Measurements from ENCODE around the gene GALNT15. TPM values are rescaled to one million over a fixed set of nuclear protein-coding genes. Genes with fewer than 3 reads are reported as not detected.

Gene GALNT15
- polyA plus RNA-seq, 2 donors = 2.8 to 7.9 TPM

DNA sequence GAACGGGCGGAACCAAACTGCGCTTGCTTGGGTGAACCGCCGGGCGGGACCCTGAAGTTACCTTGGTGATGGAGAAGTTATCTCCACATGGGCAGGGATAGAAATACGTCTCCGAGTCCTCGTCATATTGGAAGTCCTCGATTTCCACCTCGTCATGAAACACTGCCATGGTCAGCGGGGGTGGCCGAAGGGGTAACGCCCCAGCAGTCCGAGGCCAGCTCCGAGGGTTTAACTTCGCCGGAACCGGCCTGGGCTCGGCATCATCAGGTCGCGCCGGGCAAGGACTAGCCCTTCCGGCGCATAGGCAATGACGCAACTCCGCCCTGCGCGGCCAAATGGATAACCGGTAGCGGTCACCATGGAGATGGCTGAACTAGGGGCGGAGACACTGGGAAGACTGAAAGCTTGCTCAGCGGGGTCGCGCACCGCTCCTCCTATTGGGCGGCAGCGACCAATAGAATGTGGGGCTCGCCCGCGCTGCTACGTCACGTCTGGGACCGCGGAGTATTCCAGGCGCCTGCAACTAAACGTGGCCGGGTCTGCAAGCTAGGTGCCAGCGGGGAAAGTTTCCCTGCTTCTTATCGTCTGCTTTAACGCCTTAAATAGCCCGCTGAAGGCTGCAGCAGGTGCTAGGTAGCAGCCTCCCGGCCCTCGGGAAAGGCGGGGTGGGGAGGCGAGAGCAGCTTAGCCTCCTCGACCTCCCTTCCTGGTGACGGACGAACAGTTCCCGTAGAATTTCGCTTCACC, 90.4 kb downstream of the GALNT15 start, which contains the start of the genes DPH3 and OXNAD1:
TSS of gene DPH3 (minus strand) at position 236 of the 747 bp plus-strand sequence. CDS start at position 169, 67 bp downstream.
TSS of gene OXNAD1 (plus strand) at position 505 of the 747 bp plus-strand sequence. CDS start 5,741 bp downstream, outside the sequence.
- Histone ChIP-seq H3K27me3 (ENCODE audit: control insufficient read depth in 1 of 2, insufficient read depth in 2 of 2, low read length in 2 of 2) (no peaks in the 10 kb centered on the region), H3K4me3 (ENCODE audit: low read depth in 1 of 2, low read length in 2 of 2) (peak within 1 kb of the TSS; percentile 76 to 90), H3K36me3 (ENCODE audit: control insufficient read depth in 2 of 2, insufficient read depth in 2 of 2, low read length in 1 of 2) (no peaks in the 10 kb centered on the region), H3K9me3 (ENCODE audit: control insufficient read depth in 2 of 2, insufficient read depth in 1 of 2, low read depth in 1 of 2, low read length in 1 of 2) (no peaks in the 10 kb centered on the region), H3K4me1 (ENCODE audit: control insufficient read depth in 2 of 2, insufficient read depth in 2 of 2, low read length in 1 of 2) (no peaks in the 10 kb centered on the region), H3K27ac (ENCODE audit: low read depth in 2 of 2, low read length in 1 of 2) (peak within 1 kb of the TSS; percentile 92 to 95)
- 0% methylated on average over 61 of the region's 61 CpGs for WGBS, 2 donors

DNA sequence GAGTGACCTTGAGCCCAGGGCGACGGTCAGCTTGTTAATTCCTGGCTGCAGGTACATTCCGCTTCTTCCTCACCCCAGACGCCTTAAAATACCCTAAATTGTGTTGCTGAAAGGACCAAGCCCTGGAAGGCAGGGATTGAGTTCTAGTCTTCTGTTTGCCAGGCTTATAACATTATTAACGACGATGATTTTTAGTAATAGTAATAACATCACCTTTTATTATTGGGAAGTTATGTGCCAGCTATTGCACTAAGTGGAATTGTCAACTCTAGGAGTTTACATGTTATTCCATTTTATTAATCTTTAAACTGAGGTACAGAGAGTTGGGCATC, 90.9 kb downstream of the GALNT15 start:
- Histone ChIP-seq H3K9me3 (ENCODE audit: control insufficient read depth in 2 of 2, insufficient read depth in 1 of 2, low read depth in 1 of 2, low read length in 1 of 2) (no peaks in the 10 kb centered on the region), H3K27me3 (ENCODE audit: control insufficient read depth in 1 of 2, insufficient read depth in 2 of 2, low read length in 2 of 2) (no peaks in the 10 kb centered on the region), H3K4me1 (ENCODE audit: control insufficient read depth in 2 of 2, insufficient read depth in 2 of 2, low read length in 1 of 2) (no peaks in the 10 kb centered on the region), H3K4me3 (ENCODE audit: low read depth in 1 of 2, low read length in 2 of 2) (peak overlapping the region; percentile 76 to 90), H3K36me3 (ENCODE audit: control insufficient read depth in 2 of 2, insufficient read depth in 2 of 2, low read length in 1 of 2) (no peaks in the 10 kb centered on the region), H3K27ac (ENCODE audit: low read depth in 2 of 2, low read length in 1 of 2) (peak overlapping the region; percentile 92 to 94)
- WGBS, 2 donors = 0% methylated on average over 6 of the region's 6 CpGs

DNA sequence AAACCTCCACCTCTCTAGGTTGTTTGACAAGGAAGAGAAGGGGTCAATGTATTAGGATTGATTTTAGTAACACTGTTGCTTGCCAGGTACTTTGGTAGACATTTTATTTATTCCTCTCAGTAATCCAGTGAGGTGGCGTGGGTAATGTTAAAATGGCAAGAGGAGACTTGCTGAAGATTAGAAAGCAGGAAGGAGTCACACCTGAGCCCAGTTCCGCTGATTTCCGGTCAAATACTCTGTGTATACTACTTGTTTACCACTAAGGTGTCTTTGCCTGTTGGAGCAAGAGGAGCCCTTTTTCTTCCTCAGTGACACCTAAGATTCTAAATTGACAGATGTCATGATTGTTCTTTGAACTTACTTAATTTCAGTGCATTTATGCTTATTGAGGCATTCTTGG, 92.2 kb downstream of the GALNT15 start:
- WGBS, 2 donors = 53 to 55% methylated on average over 3 of the region's 3 CpGs
- Histone ChIP-seq H3K36me3 (ENCODE audit: control insufficient read depth in 2 of 2, insufficient read depth in 2 of 2, low read length in 1 of 2) (no peaks in the 10 kb centered on the region), H3K27ac (ENCODE audit: low read depth in 2 of 2, low read length in 1 of 2) (no peak overlapping the region)

DNA sequence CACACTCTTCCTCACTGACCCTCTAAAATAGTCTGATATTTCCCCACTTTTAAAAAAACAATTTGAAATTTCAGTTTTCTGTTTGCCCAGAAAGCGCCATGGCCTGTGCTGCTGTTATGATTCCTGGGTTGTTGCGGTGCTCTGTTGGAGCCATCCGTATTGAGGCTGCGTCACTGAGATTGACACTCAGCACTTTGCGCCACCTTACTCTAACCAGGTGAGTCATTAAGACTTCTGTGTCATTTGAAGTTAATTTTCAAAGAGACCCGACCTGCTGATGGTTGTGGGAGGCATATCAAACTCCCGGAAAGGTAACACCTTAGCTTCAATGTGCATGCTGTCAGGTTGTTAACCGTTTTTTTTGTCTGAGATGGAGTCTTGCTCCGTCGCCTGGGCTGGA, 96.4 kb downstream of the GALNT15 start:
- no peaks in the 10 kb centered on the region for H3K27me3 ChIP-seq (ENCODE audit: control insufficient read depth in 1 of 2, insufficient read depth in 2 of 2, low read length in 2 of 2)
- H3K27ac ChIP-seq (ENCODE audit: low read depth in 2 of 2, low read length in 1 of 2) = no peak overlapping the region
- H3K4me3 ChIP-seq (ENCODE audit: low read depth in 1 of 2, low read length in 2 of 2) = no peak overlapping the region
- no peaks in the 10 kb centered on the region for H3K4me1 ChIP-seq (ENCODE audit: control insufficient read depth in 2 of 2, insufficient read depth in 2 of 2, low read length in 1 of 2)
- 95 to 97% methylated on average over 10 of the region's 10 CpGs for WGBS, 2 donors
- no peaks in the 10 kb centered on the region for H3K9me3 ChIP-seq (ENCODE audit: control insufficient read depth in 2 of 2, insufficient read depth in 1 of 2, low read depth in 1 of 2, low read length in 1 of 2)
- peaks cover 0 to 3% of the 10 kb centered on the region in 2 donors for H3K36me3 ChIP-seq (ENCODE audit: control insufficient read depth in 2 of 2, insufficient read depth in 2 of 2, low read length in 1 of 2)

More for the DNA sequence above, 92.2 kb downstream of the GALNT15 start:
- no peaks in the 10 kb centered on the region for H3K9me3 ChIP-seq (ENCODE audit: control insufficient read depth in 2 of 2, insufficient read depth in 1 of 2, low read depth in 1 of 2, low read length in 1 of 2)
- H3K27me3 ChIP-seq (ENCODE audit: control insufficient read depth in 1 of 2, insufficient read depth in 2 of 2, low read length in 2 of 2) = no peaks in the 10 kb centered on the region
- H3K4me3 ChIP-seq (ENCODE audit: low read depth in 1 of 2, low read length in 2 of 2) = no peak overlapping the region
- H3K4me1 ChIP-seq (ENCODE audit: control insufficient read depth in 2 of 2, insufficient read depth in 2 of 2, low read length in 1 of 2) = no peaks in the 10 kb centered on the region

DNA sequence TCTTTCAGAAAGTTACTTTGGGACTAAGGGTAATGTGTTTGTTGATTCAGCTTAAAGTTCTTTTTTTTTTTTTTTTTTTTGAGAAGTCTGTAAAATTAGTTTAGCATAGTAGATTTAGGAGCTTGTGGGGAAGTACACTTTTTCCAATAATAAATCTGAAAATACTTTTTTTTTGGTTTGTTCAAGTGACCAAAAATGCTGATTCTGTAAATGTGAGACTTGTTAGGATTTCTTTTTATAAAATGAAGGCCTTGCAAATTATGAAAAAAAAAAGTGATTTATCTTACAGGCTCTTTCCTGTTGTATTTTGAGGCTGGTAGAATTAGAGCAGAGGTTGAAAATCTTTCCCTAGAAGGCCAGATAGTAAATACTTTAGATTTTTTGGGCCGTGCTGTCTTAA, 98.1 kb downstream of the GALNT15 start:
- Histone ChIP-seq H3K9me3 (ENCODE audit: control insufficient read depth in 2 of 2, insufficient read depth in 1 of 2, low read depth in 1 of 2, low read length in 1 of 2) (no peaks in the 10 kb centered on the region), H3K27me3 (ENCODE audit: control insufficient read depth in 1 of 2, insufficient read depth in 2 of 2, low read length in 2 of 2) (no peaks in the 10 kb centered on the region), H3K4me1 (ENCODE audit: control insufficient read depth in 2 of 2, insufficient read depth in 2 of 2, low read length in 1 of 2) (no peaks in the 10 kb centered on the region), H3K36me3 (ENCODE audit: control insufficient read depth in 2 of 2, insufficient read depth in 2 of 2, low read length in 1 of 2) (peaks cover 2 to 3% of the 10 kb centered on the region in 2 donors), H3K27ac (ENCODE audit: low read depth in 2 of 2, low read length in 1 of 2) (no peak overlapping the region), H3K4me3 (ENCODE audit: low read depth in 1 of 2, low read length in 2 of 2) (no peak overlapping the region)
- 90 to 94% methylated on average over 1 of the region's 1 CpG for WGBS, 2 donors

DNA sequence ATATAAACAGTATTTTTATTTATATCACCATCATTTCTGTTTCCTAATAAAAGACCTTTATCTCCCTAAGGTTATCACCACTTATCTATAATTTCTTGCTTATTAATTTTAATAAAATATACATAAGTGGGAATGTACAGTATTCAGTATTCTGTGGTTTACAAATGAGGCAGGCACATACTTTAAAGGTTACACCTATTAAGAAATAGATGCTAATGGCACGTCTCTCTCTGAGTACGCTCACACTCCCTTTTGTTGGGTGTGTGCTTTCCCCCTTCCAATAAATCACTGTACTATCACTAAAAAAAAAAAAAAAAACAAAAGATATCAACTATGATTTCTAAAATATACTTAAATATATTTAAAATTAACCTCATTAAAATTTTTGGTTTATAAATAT, 99.4 kb downstream of the GALNT15 start:
- H3K4me1 ChIP-seq (ENCODE audit: control insufficient read depth in 2 of 2, insufficient read depth in 2 of 2, low read length in 1 of 2) = no peaks in the 10 kb centered on the region
- H3K36me3 ChIP-seq (ENCODE audit: control insufficient read depth in 2 of 2, insufficient read depth in 2 of 2, low read length in 1 of 2) = peaks cover 2 to 3% of the 10 kb centered on the region in 2 donors
- H3K4me3 ChIP-seq (ENCODE audit: low read depth in 1 of 2, low read length in 2 of 2) = no peak overlapping the region
- no peak overlapping the region for H3K27ac ChIP-seq (ENCODE audit: low read depth in 2 of 2, low read length in 1 of 2)
- H3K9me3 ChIP-seq (ENCODE audit: control insufficient read depth in 2 of 2, insufficient read depth in 1 of 2, low read depth in 1 of 2, low read length in 1 of 2) = no peaks in the 10 kb centered on the region
- no peaks in the 10 kb centered on the region for H3K27me3 ChIP-seq (ENCODE audit: control insufficient read depth in 1 of 2, insufficient read depth in 2 of 2, low read length in 2 of 2)
- WGBS, 2 donors = 92 to 96% methylated on average over 2 of the region's 2 CpGs

DNA sequence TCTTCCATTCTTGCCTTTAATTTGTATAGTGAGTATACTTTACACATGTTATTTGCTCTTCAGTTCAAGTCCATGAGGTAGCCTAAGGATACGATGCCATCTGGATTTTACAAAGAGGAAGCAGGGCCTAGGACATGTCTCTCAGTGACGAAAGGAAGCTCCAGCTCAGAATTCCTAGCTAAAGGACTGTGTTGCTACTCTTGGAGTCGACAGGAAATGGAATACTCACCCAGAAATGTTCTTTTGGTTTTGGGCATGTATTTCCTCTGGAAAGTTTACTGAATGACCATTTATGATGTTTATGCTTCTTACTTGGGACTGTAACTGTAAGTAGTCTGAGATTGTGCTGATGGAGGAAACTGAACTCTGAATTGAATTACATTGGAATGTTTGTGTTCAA, 103.0 kb downstream of the GALNT15 start:
- 84 to 86% methylated on average over 3 of the region's 3 CpGs for WGBS, 2 donors
- Histone ChIP-seq H3K27ac (ENCODE audit: low read depth in 2 of 2, low read length in 1 of 2) (no peak overlapping the region), H3K27me3 (ENCODE audit: control insufficient read depth in 1 of 2, insufficient read depth in 2 of 2, low read length in 2 of 2) (no peaks in the 10 kb centered on the region), H3K4me3 (ENCODE audit: low read depth in 1 of 2, low read length in 2 of 2) (no peak overlapping the region), H3K4me1 (ENCODE audit: control insufficient read depth in 2 of 2, insufficient read depth in 2 of 2, low read length in 1 of 2) (no peaks in the 10 kb centered on the region), H3K36me3 (ENCODE audit: control insufficient read depth in 2 of 2, insufficient read depth in 2 of 2, low read length in 1 of 2) (peaks cover 2 to 3% of the 10 kb centered on the region in 2 donors), H3K9me3 (ENCODE audit: control insufficient read depth in 2 of 2, insufficient read depth in 1 of 2, low read depth in 1 of 2, low read length in 1 of 2) (no peaks in the 10 kb centered on the region)

DNA sequence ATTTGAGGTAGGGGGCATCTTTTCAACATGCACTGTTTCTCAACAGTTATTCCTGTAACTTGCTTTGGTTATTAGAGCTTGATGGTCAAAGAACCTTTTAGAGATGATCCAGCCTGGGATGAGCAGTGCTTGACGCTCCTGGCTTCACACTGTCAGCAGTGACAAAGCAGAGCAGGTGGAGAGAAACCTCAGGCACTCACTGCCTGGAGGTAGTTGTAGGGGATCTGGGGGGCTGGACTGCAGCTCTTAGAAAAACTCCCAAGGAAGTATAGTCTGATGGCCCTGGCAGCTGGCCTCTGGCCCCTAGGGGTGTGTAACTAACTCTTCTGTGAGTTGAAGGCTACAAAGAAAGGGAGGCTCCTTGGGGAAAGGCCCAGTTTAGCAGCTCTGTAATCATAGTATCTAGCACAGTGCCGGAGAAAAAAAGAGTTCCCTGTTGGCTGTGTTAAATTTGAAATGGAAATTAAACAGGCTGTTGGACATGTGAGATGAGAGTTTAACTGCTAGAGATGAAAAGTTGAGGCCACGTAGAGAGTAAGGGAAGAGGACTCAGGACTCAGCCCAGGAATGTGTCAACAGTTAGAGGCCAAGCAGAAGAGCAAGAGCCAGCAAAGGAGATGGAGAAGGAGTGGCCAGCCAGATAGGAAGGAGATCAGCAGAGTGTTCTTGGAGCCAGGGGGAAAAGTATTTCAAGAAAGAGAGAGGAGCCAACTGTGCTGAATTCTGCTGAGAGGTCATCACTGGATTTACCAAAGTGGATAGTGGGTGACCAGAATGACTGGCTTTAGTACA, 104.7 kb downstream of the GALNT15 start:
- Histone ChIP-seq H3K27me3 (ENCODE audit: control insufficient read depth in 1 of 2, insufficient read depth in 2 of 2, low read length in 2 of 2) (no peaks in the 10 kb centered on the region), H3K4me1 (ENCODE audit: control insufficient read depth in 2 of 2, insufficient read depth in 2 of 2, low read length in 1 of 2) (no peaks in the 10 kb centered on the region), H3K4me3 (ENCODE audit: low read depth in 1 of 2, low read length in 2 of 2) (no peak overlapping the region), H3K9me3 (ENCODE audit: control insufficient read depth in 2 of 2, insufficient read depth in 1 of 2, low read depth in 1 of 2, low read length in 1 of 2) (no peaks in the 10 kb centered on the region), H3K27ac (ENCODE audit: low read depth in 2 of 2, low read length in 1 of 2) (no peak overlapping the region), H3K36me3 (ENCODE audit: control insufficient read depth in 2 of 2, insufficient read depth in 2 of 2, low read length in 1 of 2) (peaks cover 2 to 4% of the 10 kb centered on the region in 2 donors)
- WGBS, 2 donors = 79 to 87% methylated on average over 3 of the region's 3 CpGs

DNA sequence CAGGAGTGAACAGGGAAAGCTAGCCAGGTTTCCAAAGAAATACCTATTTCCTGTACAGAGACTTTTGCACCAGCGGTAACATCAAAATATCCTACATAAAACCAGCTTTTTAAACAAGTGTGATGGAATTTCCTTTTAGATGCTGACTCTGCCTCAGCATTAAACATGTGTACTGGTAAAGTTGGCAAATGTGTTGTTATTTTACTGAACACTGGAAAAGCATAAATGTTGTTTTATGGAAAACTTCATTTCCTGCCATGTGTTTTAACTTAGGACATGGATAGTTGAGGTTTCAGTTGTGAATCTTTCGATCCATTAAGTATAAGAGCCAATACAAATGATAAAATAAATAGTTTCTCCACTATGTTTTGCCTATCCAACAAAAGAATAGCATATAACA, 106.2 kb downstream of the GALNT15 start:
- Histone ChIP-seq H3K9me3 (ENCODE audit: control insufficient read depth in 2 of 2, insufficient read depth in 1 of 2, low read depth in 1 of 2, low read length in 1 of 2) (no peaks in the 10 kb centered on the region), H3K4me3 (ENCODE audit: low read depth in 1 of 2, low read length in 2 of 2) (no peak overlapping the region), H3K4me1 (ENCODE audit: control insufficient read depth in 2 of 2, insufficient read depth in 2 of 2, low read length in 1 of 2) (no peaks in the 10 kb centered on the region), H3K27ac (ENCODE audit: low read depth in 2 of 2, low read length in 1 of 2) (no peak overlapping the region), H3K27me3 (ENCODE audit: control insufficient read depth in 1 of 2, insufficient read depth in 2 of 2, low read length in 2 of 2) (no peaks in the 10 kb centered on the region), H3K36me3 (ENCODE audit: control insufficient read depth in 2 of 2, insufficient read depth in 2 of 2, low read length in 1 of 2) (peaks cover 2 to 4% of the 10 kb centered on the region in 2 donors)
- 87 to 88% methylated on average over 2 of the region's 2 CpGs for WGBS, 2 donors

Data from esophagus (tissue), 2 donors.